ENCODE measurements around the gene SLC25A1. TPM values are rescaled to one million over a fixed set of nuclear protein-coding genes. Genes with fewer than 3 reads are reported as not detected.

Gene SLC25A1
- total and polyA plus RNA-seq, 4 donors = 36.7 to 51.6 (median 47.6) TPM

- no peaks in the 10 kb centered on the region for H3K36me3 ChIP-seq (ENCODE audit: control insufficient read depth in 1 of 2, insufficient read depth in 2 of 2, low read length in 1 of 2)
- peak; percentile 89 for DNase-seq
- H3K27ac ChIP-seq (ENCODE audit: low read depth in 1 of 2, low read length in 2 of 2) = peak overlapping the region in 1 of 2 donors; percentile 14
These were observed 1.0 kb upstream of the SLC25A1 start for GRCh38 chr22:19179497-19180048.

GRCh38 chr22:19178065-19178656 is 375 bp downstream of the SLC25A1 start:
- no peaks in the 10 kb centered on the region for H3K4me1 ChIP-seq (ENCODE audit: control insufficient read depth in 1 of 2, insufficient read depth in 2 of 2, low read length in 2 of 2)
- intact Hi-C loops (cut with DNase I) = loop anchor here (2.0 to 5.0 kb wide), 7 partner anchors 33 to 954 kb away; partner anchors contain the start of genes MRPL40 (in 2 of the 2), CDC45 (in 1 of the 2), CLTCL1 (in 1 of the 2) and ESS2 (in 1 of the 2)
- peak; percentile 17 for ATAC-seq (ENCODE audit: low FRiP score)
- peak overlapping the region; percentile 43 to 63 for H3K27ac ChIP-seq (ENCODE audit: low read depth in 1 of 2, low read length in 2 of 2)
- H3K4me3 ChIP-seq (ENCODE audit: low read length in 2 of 2) = peak overlapping the region; percentile 49 to 77
- no peaks in the 10 kb centered on the region for H3K9me3 ChIP-seq (ENCODE audit: control insufficient read depth, low read length)
- 0% methylated on average over 51 to 80 of the region's 80 CpGs for WGBS, 2 donors
- peak in 1 of 2 donors; percentile 87 for DNase-seq
- no peaks in the 10 kb centered on the region for H3K27me3 ChIP-seq (ENCODE audit: control insufficient read depth in 1 of 2, insufficient read depth in 2 of 2, low read length in 1 of 2)
- no peaks in the 10 kb centered on the region for H3K36me3 ChIP-seq (ENCODE audit: control insufficient read depth in 1 of 2, insufficient read depth in 2 of 2, low read length in 1 of 2)

More at GRCh38 chr22:19179497-19180048, 1.0 kb upstream of the SLC25A1 start:
- H3K9me3 ChIP-seq (ENCODE audit: control insufficient read depth, low read length) = no peaks in the 10 kb centered on the region
- H3K4me1 ChIP-seq (ENCODE audit: control insufficient read depth in 1 of 2, insufficient read depth in 2 of 2, low read length in 2 of 2) = no peaks in the 10 kb centered on the region
- H3K4me3 ChIP-seq (ENCODE audit: low read length in 2 of 2) = no peak overlapping the region
- intact Hi-C loops (cut with DNase I) = loop anchor here (2.0 to 5.0 kb wide), 7 partner anchors 35 to 953 kb away; partner anchors contain the start of genes MRPL40 (in 2 of the 2), CDC45 (in 1 of the 2), CLTCL1 (in 1 of the 2) and ESS2 (in 1 of the 2)
- H3K27me3 ChIP-seq (ENCODE audit: control insufficient read depth in 1 of 2, insufficient read depth in 2 of 2, low read length in 1 of 2) = no peaks in the 10 kb centered on the region
- WGBS, 2 donors = 34 to 35% methylated on average over 15 of the region's 15 CpGs
- peak; percentile 87 for ATAC-seq (ENCODE audit: low FRiP score)

- DNase-seq (peak in 1 of 2 donors; percentile 76), ATAC-seq (ENCODE audit: low FRiP score) (no peak)
- no peaks in the 10 kb centered on the region for H3K9me3 ChIP-seq (ENCODE audit: control insufficient read depth, low read length)
- no peaks in the 10 kb centered on the region for H3K36me3 ChIP-seq (ENCODE audit: control insufficient read depth in 1 of 2, insufficient read depth in 2 of 2, low read length in 1 of 2)
- H3K27ac ChIP-seq (ENCODE audit: low read depth in 1 of 2, low read length in 2 of 2) = no peak overlapping the region
- no peaks in the 10 kb centered on the region for H3K27me3 ChIP-seq (ENCODE audit: control insufficient read depth in 1 of 2, insufficient read depth in 2 of 2, low read length in 1 of 2)
- no peaks in the 10 kb centered on the region for H3K4me1 ChIP-seq (ENCODE audit: control insufficient read depth in 1 of 2, insufficient read depth in 2 of 2, low read length in 2 of 2)
- H3K4me3 ChIP-seq (ENCODE audit: low read length in 2 of 2) = peak overlapping the region; percentile 49 to 77
- intact Hi-C loops (cut with DNase I) = loop anchor here (2.0 to 5.0 kb wide), 7 partner anchors 33 to 955 kb away; partner anchors contain the start of genes MRPL40 (in 2 of the 2), CDC45 (in 1 of the 2), CLTCL1 (in 1 of the 2) and ESS2 (in 1 of the 2)
- WGBS, 2 donors = 18 to 19% methylated on average over 54 to 55 of the region's 55 CpGs
These were observed 1.1 kb downstream of the SLC25A1 start for GRCh38 chr22:19177164-19178064.

GRCh38 chr22:19176732-19177131 is 1.8 kb downstream of the SLC25A1 start:
- intact Hi-C loops (cut with DNase I) = loop anchor here (5.0 kb wide), 3 partner anchors 256 to 956 kb away; partner anchors contain the start of genes HIRA (in 1 of the 2), MRPL40 (in 1 of the 2) and ZDHHC8 (in 1 of the 2)
- no peaks in the 10 kb centered on the region for H3K4me1 ChIP-seq (ENCODE audit: control insufficient read depth in 1 of 2, insufficient read depth in 2 of 2, low read length in 2 of 2)
- H3K36me3 ChIP-seq (ENCODE audit: control insufficient read depth in 1 of 2, insufficient read depth in 2 of 2, low read length in 1 of 2) = no peaks in the 10 kb centered on the region
- H3K27ac ChIP-seq (ENCODE audit: low read depth in 1 of 2, low read length in 2 of 2) = no peak overlapping the region
- no peaks in the 10 kb centered on the region for H3K27me3 ChIP-seq (ENCODE audit: control insufficient read depth in 1 of 2, insufficient read depth in 2 of 2, low read length in 1 of 2)
- WGBS, 2 donors = 83% methylated on average over 10 to 12 of the region's 12 CpGs
- H3K4me3 ChIP-seq (ENCODE audit: low read length in 2 of 2) = no peak overlapping the region
- no peaks in the 10 kb centered on the region for H3K9me3 ChIP-seq (ENCODE audit: control insufficient read depth, low read length)
- ATAC-seq (ENCODE audit: low FRiP score) (no peak), DNase-seq (no peak)

- WGBS, 2 donors = 70 to 72% methylated on average over 11 to 12 of the region's 12 CpGs
- no peaks in the 10 kb centered on the region for H3K36me3 ChIP-seq (ENCODE audit: control insufficient read depth in 1 of 2, insufficient read depth in 2 of 2, low read length in 1 of 2)
- intact Hi-C loops (cut with DNase I) = loop anchor here (5.0 kb wide), 3 partner anchors 256 to 956 kb away; partner anchors contain the start of genes HIRA (in 1 of the 2), MRPL40 (in 1 of the 2) and ZDHHC8 (in 1 of the 2)
- no peak for DNase-seq
- H3K4me1 ChIP-seq (ENCODE audit: control insufficient read depth in 1 of 2, insufficient read depth in 2 of 2, low read length in 2 of 2) = no peaks in the 10 kb centered on the region
- no peak for ATAC-seq (ENCODE audit: low FRiP score)
- H3K4me3 ChIP-seq (ENCODE audit: low read length in 2 of 2) = no peak overlapping the region
- no peaks in the 10 kb centered on the region for H3K27me3 ChIP-seq (ENCODE audit: control insufficient read depth in 1 of 2, insufficient read depth in 2 of 2, low read length in 1 of 2)
- no peaks in the 10 kb centered on the region for H3K9me3 ChIP-seq (ENCODE audit: control insufficient read depth, low read length)
- no peak overlapping the region for H3K27ac ChIP-seq (ENCODE audit: low read depth in 1 of 2, low read length in 2 of 2)
These were observed 2.3 kb downstream of the SLC25A1 start for GRCh38 chr22:19176175-19176643.

GRCh38 chr22:19175602-19176174 is 2.8 kb downstream of the SLC25A1 start:
- WGBS, 2 donors = 67 to 78% methylated on average over 21 of the region's 21 CpGs
- Histone ChIP-seq H3K4me1 (ENCODE audit: control insufficient read depth in 1 of 2, insufficient read depth in 2 of 2, low read length in 2 of 2) (no peaks in the 10 kb centered on the region), H3K27ac (ENCODE audit: low read depth in 1 of 2, low read length in 2 of 2) (no peak overlapping the region), H3K9me3 (ENCODE audit: control insufficient read depth, low read length) (no peaks in the 10 kb centered on the region), H3K36me3 (ENCODE audit: control insufficient read depth in 1 of 2, insufficient read depth in 2 of 2, low read length in 1 of 2) (no peaks in the 10 kb centered on the region), H3K27me3 (ENCODE audit: control insufficient read depth in 1 of 2, insufficient read depth in 2 of 2, low read length in 1 of 2) (no peaks in the 10 kb centered on the region), H3K4me3 (ENCODE audit: low read length in 2 of 2) (no peak overlapping the region)
- ATAC-seq (ENCODE audit: low FRiP score) (no peak), DNase-seq (no peak)
- intact Hi-C loops (cut with DNase I) = loop anchor here (5.0 kb wide), 3 partner anchors 257 to 957 kb away; partner anchors contain the start of genes HIRA (in 1 of the 2), MRPL40 (in 1 of the 2) and ZDHHC8 (in 1 of the 2)

GRCh38 chr22:19175026-19175601 is 3.4 kb downstream of the SLC25A1 start:
- DNase-seq = no peak
- no peak for ATAC-seq (ENCODE audit: low FRiP score)
- H3K36me3 ChIP-seq (ENCODE audit: control insufficient read depth in 1 of 2, insufficient read depth in 2 of 2, low read length in 1 of 2) = no peaks in the 10 kb centered on the region
- no peak overlapping the region for H3K4me3 ChIP-seq (ENCODE audit: low read length in 2 of 2)
- no peaks in the 10 kb centered on the region for H3K4me1 ChIP-seq (ENCODE audit: control insufficient read depth in 1 of 2, insufficient read depth in 2 of 2, low read length in 2 of 2)
- 59 to 73% methylated on average over 6 to 7 of the region's 7 CpGs for WGBS, 2 donors
- H3K27ac ChIP-seq (ENCODE audit: low read depth in 1 of 2, low read length in 2 of 2) = peak overlapping the region in 1 of 2 donors; percentile 30
- H3K9me3 ChIP-seq (ENCODE audit: control insufficient read depth, low read length) = no peaks in the 10 kb centered on the region
- no peaks in the 10 kb centered on the region for H3K27me3 ChIP-seq (ENCODE audit: control insufficient read depth in 1 of 2, insufficient read depth in 2 of 2, low read length in 1 of 2)
- intact Hi-C loops (cut with DNase I) = loop anchor here (5.0 kb wide), 3 partner anchors 257 to 957 kb away; partner anchors contain the start of genes HIRA (in 1 of the 2), MRPL40 (in 1 of the 2) and ZDHHC8 (in 1 of the 2)

Data from aorta (tissue), 5 donors.